HG03159 (cell line): ENCODE measurements around the gene GDI2.
A peak's percentile ranks its signal among the peaks of the same experiment; 100 is the strongest.
"Not testable (repeated sequence)": the region's sequence is repeated elsewhere in the genome, so short reads cannot be mapped to it uniquely, and the experiment has no call there.

ENCODE experiments used
- ATAC-seq: cut with Tn5 transposase; IDR thresholded peaks from one replicate; pipeline ENCODE4 v1.9.1; 2021; ENCODE audit warnings: mild to moderate bottlenecking, moderate library complexity; ENCODE audit not compliant: unreplicated experiment

Gene GDI2

DNA sequence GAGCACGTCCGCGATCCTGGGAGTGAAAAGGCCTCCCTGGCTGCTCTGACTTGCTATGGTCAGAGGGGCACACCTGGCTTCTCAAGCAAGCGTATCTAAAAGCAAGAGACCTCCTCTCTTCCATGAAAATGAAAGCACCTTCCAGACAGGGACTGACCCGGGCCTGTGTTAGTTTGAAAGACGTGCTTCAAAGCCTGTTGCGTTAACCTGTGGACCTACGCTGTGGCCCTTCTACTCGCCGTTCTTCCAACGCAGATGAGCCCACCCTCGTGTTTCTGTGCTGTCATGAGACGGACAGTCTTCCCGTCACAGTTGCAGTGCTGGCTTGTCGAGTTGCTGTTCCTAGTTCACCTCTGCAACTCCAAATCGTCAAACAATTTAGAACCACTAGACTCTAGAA, 15.5 kb upstream of the GDI2 start:
- ATAC-seq: no peak

DNA sequence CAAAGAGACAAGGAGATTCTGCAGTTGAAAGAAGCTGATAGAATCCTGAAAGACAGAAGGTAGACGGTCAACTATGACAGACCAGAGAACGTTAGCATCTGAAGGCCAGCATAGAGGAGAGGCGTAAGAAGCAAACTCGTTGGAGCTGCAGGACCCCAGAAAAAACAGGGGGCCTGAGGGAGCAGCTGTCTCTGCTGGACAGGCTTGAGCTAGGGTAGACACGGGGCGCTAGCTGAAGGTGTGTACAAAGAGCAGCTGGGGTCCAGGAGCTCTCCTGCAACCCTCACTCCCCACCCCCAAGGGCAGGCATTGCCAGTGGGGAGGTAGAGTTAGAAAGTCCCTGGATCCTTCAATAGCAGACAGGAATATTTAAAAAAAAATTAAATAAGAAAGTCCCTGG, 14.6 kb upstream of the GDI2 start:
- ATAC-seq: no peak

DNA sequence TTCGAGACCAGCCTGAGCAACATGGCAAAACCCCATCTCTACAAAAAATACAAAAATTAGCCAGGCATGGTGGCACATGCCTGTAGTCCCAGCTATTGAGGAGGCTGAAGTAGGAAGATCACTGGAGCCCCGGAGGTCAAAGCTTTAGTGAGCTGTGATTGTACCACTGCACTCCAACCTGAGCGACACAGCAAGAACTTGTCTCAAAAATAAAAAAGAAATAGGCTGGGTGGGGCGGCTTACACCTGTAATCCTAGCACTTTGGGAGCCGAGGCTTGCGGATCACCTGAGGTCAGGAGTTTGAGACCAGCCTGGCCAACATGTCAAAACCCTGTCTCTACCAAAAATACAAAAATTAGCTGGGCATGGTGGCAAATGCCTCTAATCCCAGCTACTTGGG, 13.3 kb upstream of the GDI2 start:
- not testable (repeated sequence) for ATAC-seq

DNA sequence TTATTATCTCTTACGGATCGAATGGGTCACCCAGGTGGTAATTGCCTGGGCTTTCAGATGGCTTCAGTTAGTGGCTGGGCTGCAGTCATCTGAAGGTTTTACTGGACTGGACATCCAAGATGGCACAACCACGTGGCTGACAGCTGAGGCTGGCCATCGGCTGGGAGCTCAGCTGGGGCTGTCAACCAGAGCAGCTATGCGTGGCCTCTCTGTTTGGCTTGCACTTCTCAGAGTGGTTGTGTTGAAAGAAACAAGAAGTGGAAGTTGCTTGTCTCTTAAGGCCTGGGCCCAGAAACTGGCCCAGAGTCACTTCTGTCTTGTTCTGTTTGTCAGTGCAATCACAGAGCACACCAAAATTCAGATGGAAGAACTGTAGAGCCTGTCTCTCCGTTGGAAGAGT, 5.7 kb upstream of the GDI2 start:
- no peak for ATAC-seq

DNA sequence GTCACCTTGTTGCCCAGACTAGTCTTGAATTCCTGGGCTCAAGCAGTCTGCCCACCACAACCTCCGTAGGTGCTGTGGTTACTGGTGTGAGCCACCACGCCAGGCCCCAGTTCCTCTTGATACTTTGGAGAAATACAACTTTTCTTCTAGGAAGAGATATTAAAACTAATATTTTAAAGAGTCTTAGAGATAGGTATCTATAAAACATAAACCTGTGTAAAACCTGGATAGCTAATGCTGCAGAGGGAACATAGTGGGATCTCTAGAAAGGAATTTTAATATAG, 4.8 kb upstream of the GDI2 start:
- ATAC-seq: no peak

DNA sequence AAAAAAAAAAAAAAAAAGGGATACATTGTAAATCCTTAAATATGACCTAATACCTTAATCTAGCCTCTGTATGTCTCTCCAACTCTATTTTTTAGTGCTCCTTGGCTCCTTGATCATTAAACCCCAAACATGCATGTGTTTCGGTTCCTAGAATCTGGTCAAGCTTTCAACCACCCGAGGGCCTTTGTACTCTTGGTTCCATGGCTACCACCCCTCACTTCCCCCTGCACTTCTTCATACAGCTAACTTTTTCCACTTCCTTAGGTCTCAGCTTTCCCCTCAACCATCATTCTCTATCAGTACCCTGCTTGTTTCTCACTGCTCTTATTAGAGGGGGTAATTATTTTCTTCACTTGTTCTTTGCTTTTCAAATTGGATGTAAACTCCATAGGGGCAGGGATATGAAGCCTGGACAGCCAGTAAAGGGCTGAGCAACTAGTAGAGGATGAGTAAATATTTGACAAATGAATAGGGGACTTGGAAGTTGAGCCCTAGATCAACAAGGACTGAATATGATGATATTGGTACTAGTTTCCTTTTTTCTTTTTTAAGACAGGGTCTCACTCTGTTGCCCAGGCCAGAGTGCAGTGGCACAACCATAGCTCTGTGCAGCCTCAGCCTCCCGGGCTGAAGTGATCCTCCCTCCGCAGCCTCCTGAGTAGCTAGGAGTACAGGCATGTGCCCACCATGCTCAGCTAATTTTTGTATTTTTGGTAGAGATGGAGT, 4.3 kb upstream of the GDI2 start:
- ATAC-seq: no peak

DNA sequence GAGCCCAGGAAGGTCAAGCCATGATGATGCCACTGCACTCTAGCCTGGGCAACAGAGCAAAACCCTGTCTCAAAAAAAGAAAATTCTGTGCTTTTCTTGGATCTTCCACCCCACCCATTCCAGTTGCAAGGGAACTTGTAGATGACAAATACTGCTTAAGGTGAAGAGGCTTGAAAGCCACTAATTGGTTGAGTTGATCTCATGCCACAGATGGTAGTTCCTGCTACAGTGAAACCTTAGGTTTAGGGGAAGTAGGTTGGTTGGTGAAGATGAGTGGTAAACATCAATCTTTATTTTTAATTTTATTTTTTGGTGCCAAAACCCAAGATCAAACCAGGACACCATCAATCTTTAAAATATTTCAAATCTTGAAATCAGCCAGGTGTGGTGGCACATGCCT, 2.9 kb upstream of the GDI2 start:
- ATAC-seq: peak; percentile 23

DNA sequence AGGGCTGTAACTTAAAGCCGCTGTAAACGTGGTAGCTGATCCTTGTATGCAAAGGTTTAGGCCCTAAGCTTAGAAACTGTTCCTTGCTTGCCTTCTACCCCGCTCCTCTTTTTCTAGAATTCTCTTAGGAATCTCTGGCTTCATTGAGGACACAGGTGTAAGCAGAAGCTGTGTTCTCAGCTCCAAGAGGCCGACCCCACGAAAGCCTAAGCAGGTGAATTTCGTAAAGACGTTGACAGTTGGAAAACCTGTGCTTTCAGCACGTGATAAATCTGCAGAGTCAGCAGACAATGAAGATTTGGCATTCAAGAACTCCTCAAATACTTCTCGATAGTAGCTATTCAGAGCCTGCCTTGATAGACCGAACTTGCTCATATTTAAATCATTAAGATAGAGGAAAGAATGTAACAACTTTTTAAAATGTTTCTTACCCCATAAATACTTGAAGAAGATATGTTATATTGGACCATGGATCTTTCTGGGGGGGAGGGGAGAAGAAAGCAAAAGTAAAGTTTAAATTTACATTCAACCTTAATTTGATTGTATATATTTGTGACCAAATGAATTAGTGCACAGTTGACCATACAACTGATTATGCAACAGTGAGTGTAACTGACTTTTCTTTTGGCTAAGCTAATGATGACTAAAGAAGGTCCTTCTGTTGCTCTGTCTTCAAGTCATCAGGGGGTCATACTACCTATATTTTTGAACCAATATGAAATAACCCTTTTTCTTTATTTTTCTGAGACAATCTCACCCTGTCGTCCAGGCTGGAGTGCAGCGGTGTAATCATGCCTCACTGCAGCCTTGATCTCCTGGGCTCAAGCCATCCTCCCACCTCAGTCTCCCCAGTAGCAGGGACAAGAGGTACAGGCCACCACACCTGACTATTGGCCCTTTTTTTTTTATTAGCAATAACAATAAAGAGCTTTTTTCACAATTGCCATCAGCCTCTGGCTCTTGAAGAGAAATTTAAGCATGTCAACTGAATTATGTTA, 1.2 kb upstream of the GDI2 start:
- no peak for ATAC-seq

DNA sequence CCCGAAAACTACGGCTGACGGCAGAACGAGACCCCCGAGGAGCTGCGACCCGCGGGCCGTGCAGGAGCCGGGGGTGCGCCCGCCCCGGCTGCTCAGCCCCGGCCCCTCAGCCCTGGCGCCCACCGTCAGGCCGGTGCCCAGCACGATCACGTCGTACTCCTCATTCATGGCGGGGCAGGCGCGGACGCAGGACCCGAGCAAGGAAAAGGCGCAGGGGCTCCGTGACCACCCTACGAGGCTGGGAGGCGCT, 218 bp downstream of the GDI2 start:
- ATAC-seq: peak; percentile 17

DNA sequence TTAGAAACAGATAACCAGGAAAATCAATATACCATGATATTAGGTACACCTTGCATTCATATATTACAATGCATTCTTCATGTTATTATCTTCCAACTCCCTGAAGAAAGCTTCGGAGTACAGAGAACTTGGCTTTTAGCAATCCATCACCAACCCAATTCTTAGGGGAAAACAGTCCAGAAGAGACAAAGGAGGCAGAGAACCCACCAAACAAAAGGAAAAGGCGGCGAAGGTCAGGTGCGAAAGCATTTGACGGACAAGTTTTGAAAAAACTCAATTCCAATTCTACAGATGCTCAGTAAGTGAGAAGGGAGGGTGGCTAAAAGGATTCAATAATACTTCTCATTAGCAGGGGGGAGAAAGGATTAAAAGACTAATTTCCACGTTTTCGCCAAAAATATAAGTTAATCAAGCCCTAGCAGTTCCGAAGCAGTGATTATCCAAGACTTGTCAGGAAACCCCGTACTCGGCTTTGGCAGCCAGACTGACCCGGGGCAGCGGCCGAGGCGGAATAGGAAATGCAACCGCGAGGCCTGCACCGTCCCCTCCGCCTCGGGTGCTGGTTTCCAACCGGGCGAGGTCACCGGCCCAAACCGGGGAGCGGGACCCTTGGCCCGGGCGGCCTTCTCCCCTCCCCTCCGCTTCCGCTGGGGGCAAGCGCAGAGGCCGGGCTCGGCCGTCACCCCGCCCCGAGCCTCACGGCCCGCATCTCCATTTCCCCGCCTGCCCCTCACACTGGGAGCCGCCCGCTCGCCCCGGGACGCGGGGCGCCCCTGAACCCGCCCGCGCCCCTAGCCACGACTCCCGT, 747 bp downstream of the GDI2 start:
- ATAC-seq: peak; percentile 24

DNA sequence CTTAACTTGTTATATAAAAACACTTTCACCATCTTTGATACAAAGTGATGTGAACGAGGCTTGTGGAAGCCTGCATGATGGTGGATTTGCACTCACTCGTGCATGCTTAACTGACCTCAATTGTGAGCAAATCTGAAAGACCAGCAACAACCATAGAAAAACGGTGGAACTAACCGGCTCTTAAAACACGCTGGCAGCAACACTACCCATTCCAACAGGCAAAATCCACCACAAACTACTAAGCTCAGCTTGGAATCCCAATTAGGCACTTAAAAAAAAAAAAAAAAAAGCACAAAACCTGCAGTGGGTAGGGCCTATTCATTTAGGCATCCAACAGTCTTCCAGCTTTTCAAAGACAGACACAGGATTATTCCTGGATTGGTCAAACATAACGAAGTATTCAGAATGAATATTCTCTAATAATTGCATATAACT, 1.8 kb downstream of the GDI2 start:
- no peak for ATAC-seq

DNA sequence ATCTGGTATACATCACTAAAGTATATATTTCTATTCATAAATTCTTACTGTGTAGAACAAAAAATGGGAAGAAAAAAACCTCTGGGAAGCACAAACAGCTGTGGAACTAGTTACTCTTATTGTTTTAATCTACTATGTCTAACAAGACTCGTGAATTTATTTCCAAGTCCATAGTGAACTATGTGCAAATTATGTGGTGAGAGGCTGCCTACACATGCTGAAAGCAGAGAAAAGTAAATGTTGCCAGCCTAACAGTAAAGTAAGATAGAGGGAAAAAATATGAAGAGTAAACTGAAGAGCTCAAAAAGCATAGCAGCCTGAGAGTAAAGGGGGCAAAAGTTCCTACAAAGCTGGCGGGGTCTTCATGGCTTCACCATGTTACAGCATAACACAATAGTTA, 3.0 kb downstream of the GDI2 start:
- ATAC-seq: no peak

DNA sequence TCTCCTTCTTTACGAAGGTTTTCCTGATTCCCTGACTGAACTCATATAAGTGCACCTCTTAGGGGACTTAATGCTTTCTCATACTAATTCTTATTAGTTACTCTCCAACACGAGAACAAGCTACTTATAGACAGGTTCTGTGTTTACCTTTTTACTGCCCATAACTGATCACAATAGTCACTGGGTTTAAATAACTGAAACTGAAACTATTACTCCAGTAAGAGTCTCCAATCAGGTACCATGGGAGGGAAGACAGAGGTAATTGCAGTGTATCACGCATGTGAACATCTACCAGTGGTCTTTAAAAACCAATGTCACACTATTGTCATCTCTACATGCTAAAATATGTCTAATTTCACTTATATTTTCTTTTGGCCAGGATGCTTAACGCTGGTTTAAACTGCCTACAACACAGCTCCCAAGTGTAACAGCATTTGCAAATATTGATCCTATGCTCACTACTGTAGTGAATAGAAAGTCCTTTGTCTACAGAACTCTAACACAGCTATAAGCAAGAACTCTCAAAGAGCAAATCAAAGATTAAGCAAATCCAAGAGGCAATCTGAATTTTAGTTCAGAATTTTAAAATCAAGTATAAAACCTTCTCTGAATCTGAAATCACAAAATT, 3.6 kb downstream of the GDI2 start:
- no peak for ATAC-seq

DNA sequence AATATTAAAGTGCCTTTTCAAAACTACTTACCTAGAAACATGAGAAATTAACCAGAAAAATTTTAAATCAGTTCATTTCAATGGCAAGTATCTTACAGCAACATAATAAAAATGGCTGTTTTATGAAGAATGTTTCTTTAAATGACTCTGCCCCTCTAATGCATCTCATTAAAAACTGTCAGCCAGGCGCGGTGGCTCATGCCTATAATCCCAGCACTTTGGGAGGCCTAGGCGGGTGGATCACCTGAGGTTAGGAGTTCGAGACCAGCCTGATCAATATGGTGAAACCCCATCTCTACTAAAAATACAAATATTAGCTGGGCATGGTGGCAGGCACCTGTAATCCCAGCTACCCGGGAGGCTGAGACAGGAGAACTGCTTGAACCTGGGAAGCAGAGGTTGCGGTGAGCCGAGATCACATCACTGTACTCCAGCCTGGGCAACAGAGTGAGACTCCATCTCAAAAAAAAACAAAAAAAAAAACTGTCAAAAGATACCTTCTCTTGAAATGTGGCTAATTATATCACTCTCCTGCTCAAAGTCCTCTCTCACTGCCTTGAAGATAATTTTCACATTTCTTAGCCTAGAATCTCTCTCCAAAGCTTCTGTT, 4.3 kb downstream of the GDI2 start:
- ATAC-seq: not testable (repeated sequence)

DNA sequence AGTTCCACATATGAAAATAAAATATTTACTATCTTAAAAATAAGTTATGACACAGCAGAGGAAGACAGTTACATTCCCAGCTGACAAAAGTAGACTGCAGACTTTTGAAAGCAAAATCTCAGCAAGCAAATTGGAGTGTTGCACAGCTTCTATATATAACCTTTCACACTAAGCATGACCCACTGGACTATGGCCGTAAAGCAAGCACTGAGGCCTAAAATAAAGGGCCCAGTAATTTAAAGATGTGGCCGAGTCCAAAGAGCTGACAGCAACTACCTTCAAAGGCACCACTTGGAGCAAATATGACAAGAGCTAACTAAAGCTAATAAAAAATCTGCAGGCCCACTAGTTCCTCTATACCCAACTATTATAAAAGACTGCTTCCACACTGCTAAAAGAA, 6.5 kb downstream of the GDI2 start:
- no peak for ATAC-seq

DNA sequence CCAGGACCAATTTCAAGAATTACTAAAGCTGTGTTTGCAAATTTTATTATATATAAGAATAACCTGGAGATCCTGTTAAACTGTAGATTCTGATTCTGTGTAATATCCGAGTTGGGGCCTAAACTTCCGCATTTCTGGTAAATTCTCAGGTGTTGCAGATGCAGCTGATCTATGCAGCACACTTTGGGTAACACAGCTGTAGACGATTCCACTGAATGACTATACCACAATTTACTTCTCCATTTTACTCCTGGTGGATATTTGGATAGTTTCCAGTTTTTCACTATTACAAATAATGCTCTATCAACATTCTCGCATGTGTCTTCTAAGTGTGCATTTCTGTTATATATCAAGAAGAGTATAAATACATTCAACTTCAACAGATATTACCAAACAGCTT, 7.5 kb downstream of the GDI2 start:
- no peak for ATAC-seq

DNA sequence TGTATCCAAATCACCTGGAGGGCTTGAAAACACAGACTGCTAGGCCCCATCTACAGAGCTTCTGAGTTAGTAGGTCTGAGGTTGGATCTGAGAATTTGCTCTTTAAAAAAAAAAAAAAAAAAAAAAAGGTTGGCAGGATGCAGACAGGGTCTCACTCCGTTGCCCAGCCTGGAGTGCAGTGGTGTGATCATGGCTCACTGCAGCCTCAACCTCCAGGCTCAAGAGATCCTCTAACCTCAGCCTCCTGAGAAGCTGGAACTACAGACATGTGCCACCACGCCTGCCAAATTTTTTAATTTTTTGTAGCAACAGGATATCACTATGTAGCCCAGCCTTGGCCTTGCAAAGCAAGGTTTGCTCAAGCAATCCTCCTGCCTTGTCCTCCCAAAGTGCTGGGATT, 8.0 kb downstream of the GDI2 start:
- ATAC-seq: no peak

DNA sequence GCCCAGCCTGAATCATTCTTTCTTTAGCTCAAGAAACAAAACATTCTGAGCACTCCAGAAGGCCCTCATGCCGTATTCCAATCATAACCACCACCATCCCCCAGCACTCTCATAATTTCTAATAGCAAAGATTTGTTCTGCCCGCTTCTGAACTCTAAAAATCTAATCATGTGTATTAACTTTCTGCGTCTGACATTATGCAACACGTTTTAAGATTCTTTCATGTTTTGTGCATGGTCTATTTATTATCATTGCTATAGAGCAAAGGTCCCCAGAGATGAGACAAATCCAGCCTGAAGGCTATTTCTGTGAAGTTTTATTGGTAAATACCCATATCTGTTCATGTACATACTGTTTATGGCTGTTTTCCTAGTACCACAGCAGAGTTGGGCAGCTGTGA, 8.8 kb downstream of the GDI2 start:
- ATAC-seq: no peak

DNA sequence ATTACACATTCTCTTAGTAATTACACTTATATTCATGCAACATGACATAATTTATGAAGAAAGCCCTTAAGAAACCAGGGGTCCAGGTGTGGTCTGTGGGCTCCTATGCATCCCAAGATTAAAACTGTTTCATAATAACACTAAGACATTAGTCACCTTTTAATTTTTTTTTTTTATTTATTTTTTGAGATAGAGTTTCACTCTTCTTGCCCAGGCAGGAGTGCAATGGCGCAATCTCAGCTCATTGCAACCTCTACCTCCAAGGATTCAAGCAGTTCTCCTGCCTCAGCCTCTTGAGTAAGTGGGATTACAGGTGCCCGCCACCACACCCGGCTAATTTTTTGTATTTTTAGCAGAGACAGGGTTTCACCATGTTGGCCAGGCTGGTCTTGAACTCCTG, 12.5 kb downstream of the GDI2 start:
- ATAC-seq: no peak

DNA sequence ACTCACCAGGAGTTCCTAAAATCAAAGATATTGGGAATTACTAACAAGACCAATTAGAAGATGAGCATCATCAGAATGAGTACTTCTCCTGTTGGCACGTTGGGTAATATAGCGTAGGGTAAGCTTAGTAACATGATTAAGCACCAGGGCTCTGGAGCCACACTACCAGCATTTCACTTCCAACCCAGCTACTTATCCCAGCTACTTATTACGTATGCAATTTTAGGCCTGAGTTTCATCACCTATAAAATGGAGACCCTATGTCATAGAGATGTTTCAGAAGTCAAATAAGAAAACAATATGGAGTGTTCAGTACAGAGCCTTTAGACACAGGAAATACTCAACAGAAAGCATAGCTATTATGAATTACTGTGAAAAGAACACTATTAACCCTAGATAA, 19.0 kb downstream of the GDI2 start:
- no peak for ATAC-seq

DNA sequence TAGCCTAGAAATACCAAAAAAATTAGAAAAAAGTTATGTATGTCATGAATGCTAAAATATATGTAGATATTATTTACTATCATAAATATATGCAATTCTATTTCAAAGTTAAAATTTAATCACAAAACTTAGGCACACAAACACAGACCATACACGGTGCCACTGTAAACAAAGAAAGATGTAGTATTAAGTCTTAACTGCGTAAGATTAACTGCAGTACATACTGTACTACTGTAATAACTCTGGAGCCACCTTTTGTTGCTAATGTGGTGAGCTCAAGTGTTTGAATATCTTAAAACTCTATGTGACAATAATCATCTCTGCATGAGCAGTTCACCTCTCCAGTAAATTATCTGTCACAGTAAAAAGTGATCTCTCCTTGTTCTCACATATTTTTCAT, 23.6 kb downstream of the GDI2 start:
- no peak for ATAC-seq
